CD4-positive, alpha-beta T cell treated with Interleukin-2 at 100 ng/mL for 4 hours (primary cell): Measurements from ENCODE around the gene PEAR1.

Experiments
- DNase-seq: peaks from one replicate; pipeline ENCODE4 v3.0.0-alpha.2; 2020; ENCODE audit warnings: low spot score

Gene PEAR1

DNA sequence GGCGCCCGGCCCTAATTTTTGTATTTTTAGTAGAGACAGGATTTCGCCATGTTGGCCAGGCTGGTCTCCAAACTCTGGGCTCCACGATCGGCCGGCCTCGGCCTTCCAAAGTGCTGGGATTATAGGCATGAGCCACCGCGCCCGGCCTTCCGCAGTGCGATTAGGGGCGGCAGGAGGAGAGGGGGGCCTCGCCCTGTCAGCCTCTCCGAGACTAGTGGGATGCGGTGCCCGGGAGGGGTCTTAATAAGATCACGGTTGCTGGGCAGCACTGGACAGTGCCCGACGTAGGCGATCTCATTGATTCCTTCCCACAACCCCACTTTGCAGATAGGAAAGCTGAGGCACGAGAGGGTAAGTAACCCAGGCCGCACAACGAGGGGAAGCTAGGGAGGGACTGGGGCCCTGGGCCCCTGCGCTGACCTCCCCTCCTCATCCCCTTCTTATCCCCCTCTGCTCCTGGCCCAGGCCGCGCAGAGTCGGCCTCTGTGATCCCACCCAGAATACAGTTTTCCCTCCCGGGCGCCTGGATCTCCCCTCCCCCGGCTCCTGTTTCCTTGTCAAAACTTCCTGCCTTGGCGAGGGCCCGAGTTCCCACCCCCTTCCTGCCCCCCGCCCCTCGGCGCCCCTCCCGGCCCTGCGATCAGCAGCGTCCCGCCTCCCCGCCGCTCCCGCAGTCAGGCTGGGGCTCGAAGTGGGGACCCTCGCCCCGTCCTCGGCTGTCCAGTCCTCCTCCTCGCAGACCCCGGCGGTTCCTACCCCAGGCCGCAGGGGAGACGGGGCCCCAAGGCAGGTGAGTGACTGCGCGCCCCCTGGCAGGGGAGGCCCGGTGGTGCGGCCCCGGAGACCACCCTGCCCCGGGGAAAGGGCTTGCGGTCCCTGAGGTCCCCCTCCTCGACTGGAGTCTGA is at the start of gene PEAR1:
TSS of gene PEAR1 (plus strand) at position 671 of the 906 bp plus-strand sequence. CDS start 10,209 bp downstream, outside the sequence.
- DNase-seq: no peak

- DNase-seq: no peak
These were observed 49.4 kb upstream of the PEAR1 start for GRCh38 chr1:156844102-156844501.

DNA sequence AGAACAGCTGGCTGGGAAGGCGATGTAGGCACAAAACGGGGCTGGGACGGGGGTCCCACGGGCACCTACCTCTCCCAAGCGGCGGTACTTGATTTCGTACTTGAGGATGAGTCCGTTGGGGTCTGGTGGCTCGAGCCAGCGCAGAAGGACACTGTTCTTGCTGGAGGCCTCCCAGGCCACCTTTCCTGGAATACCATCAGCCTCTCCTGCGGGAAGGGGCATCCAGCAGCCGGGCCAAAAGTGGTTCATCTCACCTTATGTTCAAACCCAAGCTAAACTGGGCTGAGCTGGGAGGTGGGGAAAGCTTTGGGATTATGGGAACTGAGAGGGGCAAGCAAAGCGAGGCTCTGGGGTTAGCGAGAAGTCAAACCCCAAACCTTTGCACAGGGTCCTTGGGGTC is 48.9 kb upstream of the PEAR1 start:
- DNase-seq: no peak

GRCh38 chr1:156845055-156845952 is 48.2 kb upstream of the PEAR1 start:
- DNase-seq: peak; percentile 13

GRCh38 chr1:156845953-156846545 is 47.5 kb upstream of the PEAR1 start:
- DNase-seq: no peak

DNA sequence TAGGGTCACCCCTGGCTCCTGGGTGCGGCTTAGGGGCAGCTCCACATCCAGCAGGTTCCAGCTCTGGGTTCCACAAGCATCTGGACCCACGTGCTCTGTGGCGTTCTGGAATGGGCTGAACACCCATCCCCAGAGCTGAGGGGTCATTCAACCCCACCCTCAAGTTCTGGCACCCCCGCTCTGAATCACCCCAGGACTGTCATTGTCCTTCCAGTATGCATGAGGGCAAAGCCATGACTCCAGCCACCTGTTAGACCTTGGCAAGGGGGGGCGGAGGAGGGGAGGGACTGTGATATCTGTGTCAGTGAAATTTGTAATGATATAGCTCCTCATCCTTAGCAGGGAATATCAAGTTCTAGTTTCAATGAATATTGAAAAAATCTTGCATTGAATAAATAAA is 46.9 kb upstream of the PEAR1 start:
- DNase-seq: no peak

- DNase-seq: no peak
These were observed 45.7 kb upstream of the PEAR1 start for GRCh38 chr1:156847591-156848460.

DNA sequence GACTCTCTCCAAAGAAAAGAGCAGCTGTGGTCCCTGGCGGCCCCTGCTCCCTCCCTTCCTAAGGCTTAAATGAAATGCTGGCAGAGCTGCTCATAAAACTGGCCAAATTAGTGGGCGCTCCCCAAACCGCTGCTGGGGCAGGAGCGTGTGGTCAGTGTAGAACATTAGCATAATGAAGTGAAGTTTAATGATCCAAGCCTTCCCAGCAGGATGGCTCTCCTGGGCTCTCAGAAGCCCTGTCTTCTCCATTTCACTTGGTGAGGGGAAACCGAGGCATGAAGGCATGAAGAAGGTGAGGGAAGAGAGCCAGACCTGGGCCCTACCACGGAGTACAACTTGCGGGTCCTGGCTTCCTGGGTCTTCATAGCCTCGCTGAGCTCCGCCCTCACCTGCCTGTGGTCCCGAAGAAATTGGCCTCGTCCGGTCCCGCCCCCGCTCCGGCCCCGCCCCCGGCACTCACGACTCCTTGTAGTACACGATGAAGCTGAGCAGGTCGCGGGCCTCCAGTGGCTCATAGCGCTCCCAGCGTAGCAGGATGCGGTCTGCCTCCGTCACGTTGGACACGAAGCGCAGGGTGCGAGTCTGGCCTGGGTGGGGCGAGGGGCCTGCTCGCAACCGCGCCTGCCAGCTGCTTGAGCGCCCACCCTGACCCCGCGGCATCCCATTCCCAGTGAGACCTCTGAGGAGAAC is 44.9 kb upstream of the PEAR1 start:
- DNase-seq: peak; percentile 70

- DNase-seq: no peak
These were observed 44.4 kb upstream of the PEAR1 start for GRCh38 chr1:156849151-156849496.

DNA sequence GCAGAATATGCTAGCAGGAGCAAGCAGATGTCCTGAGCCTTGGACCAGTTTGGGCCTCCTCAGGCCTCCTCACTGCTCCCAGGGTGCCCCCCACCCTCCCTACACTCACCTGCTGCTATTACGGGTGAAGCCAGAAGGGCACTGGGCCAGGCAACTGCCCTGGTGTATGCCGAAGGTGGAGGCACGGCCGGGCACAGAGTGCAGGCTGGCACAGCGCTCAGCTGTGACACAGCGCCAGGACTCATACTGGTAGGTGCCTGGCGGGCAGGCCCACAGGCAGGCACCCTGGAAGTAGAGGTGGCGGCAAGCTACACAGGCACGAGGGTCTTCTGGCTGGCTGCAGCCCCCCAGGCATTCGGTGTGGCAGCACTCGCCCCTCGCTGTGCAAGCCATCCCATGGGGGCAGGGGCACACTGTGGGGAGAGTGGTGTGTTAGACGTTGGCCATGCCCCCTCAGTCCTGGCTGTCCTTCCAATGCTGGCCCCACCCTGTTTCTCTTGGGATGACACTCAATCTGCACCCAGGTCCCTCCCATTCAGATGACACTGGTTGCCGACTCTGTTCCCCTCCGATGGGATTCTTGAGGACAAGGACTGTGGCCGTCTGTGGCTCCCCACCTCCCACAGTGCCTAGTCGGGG is 41.6 kb upstream of the PEAR1 start:
- no peak for DNase-seq

GRCh38 chr1:156852418-156852874 is 41.1 kb upstream of the PEAR1 start:
- no peak for DNase-seq

GRCh38 chr1:156853761-156854160 is 39.8 kb upstream of the PEAR1 start:
- no peak for DNase-seq

- no peak for DNase-seq
These were observed 38.9 kb upstream of the PEAR1 start for GRCh38 chr1:156854634-156855033.

DNA sequence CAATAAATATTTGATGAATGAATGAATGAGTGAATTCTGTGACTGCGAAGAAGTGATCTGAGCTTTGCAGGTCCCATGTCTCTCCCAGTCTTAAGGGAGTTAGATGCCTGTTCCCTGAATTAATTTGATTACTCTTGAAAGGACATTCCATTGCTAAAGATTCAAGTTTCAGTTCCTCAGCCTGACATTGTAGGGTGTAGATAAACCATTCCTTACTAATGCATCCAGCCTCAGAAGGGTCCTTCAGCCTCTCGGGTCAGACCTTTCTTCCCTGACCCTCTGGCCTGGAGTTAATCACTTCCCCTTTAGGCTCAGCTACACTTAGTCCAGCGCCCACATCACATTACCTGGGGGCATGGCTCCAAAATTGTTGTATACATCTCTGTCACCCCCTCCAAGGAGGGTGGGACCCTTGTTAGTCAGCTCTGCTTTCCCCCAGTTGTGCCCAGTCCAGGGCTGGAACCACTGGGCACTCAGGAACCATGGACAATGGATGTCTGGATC is 37.2 kb upstream of the PEAR1 start:
- DNase-seq: no peak

- no peak for DNase-seq
These were observed 36.0 kb upstream of the PEAR1 start for GRCh38 chr1:156857532-156857931.

DNA sequence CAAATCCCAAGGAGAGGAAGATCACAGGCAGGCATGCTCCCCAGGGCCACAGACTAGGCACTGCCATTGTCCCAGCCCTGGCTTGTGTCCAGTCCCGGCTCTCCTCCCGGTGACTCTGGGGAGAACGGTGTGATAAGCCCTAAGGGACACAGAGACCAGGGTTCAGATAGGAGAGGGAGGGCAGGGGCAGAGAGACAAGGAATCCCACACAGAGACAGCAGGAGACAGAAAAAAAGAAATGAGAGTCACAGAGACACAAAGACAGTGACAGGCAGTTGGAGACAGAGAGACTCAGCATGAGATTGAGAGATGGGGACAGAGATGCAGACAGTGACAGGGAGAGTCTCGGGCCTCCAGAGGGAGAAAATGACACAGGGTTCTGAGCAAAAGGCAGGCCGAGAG is 35.0 kb upstream of the PEAR1 start:
- DNase-seq: no peak

GRCh38 chr1:156858959-156859522 is 34.5 kb upstream of the PEAR1 start, which contains the start of gene INSRR:
Gene INSRR, minus strand, starts transcription at chr1:156859117. Its CDS starts 496 bp downstream, at chr1:156858621.
- no peak for DNase-seq

DNA sequence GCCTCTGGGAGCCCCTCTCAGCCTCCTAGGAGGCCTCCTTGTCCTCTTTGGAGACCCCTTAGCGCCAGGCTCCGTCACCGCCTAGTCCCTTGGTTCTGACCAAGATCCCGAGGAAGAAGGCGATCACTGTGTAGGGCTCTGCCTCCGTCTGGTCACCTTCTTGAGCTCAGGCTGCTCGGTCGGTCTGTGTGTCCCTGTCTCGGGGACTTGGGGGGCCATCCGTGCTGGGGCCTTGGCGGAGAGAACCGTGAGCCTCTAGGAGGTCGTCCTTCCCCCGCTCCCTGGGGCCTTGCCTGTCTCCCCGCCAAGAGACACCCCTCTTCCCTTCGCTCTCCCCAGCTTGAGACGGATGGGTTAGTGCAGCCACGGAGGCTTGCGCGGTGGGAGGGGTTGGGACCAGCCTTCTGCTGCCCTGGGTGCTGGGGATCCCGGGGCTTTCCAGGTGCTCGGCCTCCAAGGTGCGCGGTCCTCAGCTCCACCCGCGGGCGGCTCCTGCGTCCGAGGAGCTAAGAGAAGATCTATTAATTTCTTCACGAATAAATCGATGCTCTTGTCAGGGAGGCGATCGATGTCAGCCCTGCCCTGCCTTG is 33.9 kb upstream of the PEAR1 start:
- peak; percentile 11 for DNase-seq

GRCh38 chr1:156860113-156860627 is 33.3 kb upstream of the PEAR1 start:
- DNase-seq: peak; percentile 56
